ENCODE data around the gene CDC42EP4.

GRCh38 chr17:73304971-73305812 lies 6.6 kb downstream of the CDC42EP4 start:
- TF ChIP-seq CTCF (IDR thresholded peaks at IDR 0.05; ENCODE audit: low read depth, low read length, poor library complexity, severe bottlenecking) (no peak), EZH2phosphoT487 (IDR thresholded peaks at IDR 0.05; ENCODE audit: borderline replicate concordance, low read length) (no peak)

All from DOHH2 (cell line).